H9 (cell line): ENCODE measurements around the gene C1S. TPM values are rescaled to one million over a fixed set of nuclear protein-coding genes. Genes with fewer than 3 reads are reported as not detected.

Experiments used
- DNase-seq: peaks from one replicate; pipeline ENCODE4 v3.0.0-alpha.2; 2017
- H2AFZ ChIP-seq: one replicate; pipeline ENCODE4 v1.6.1; 2013; ENCODE audit warnings: mild to moderate bottlenecking, low read length, control low read depth, moderate library complexity
- H2AK5ac ChIP-seq: 2 replicates; pipeline ENCODE4 v1.6.1; 2013; ENCODE audit warnings: low read length, control low read depth, mixed read lengths; ENCODE audit not compliant: insufficient read length
- H2BK120ac ChIP-seq: one replicate; pipeline ENCODE4 v1.6.1; 2013; ENCODE audit warnings: low read depth, mild to moderate bottlenecking, low read length, control low read depth, inconsistent platforms; ENCODE audit not compliant: poor library complexity, severe bottlenecking
- H2BK12ac ChIP-seq: 2 replicates; pipeline ENCODE4 v1.6.1; 2013; ENCODE audit warnings: low read length, control low read depth, mixed read lengths, low read depth; ENCODE audit not compliant: insufficient read length
- H2BK15ac ChIP-seq: 2 replicates; pipeline ENCODE4 v1.6.1; 2013; ENCODE audit warnings: low read depth, low read length, control low read depth
- H2BK20ac ChIP-seq: one replicate; pipeline ENCODE4 v1.6.1; 2013; ENCODE audit warnings: low read depth, mild to moderate bottlenecking, low read length, control low read depth, inconsistent platforms; ENCODE audit not compliant: poor library complexity, severe bottlenecking
- H2BK5ac ChIP-seq: 2 replicates; pipeline ENCODE4 v1.6.1; 2013; ENCODE audit warnings: low read length, control low read depth, mixed read lengths; ENCODE audit not compliant: insufficient read length
- H3K14ac ChIP-seq: 2 replicates; pipeline ENCODE4 v1.6.1; 2013; ENCODE audit warnings: low read length, control low read depth; ENCODE audit not compliant: insufficient read depth
- H3K18ac ChIP-seq: 2 replicates; pipeline ENCODE4 v1.6.1; 2013; ENCODE audit warnings: low read depth, mild to moderate bottlenecking, mixed read lengths, low read length, control low read depth; ENCODE audit not compliant: insufficient read length
- H3K23ac ChIP-seq: 2 replicates; pipeline ENCODE4 v1.6.1; 2013; ENCODE audit warnings: low read length, control low read depth, mixed read lengths, low read depth; ENCODE audit not compliant: insufficient read length
- H3K23me2 ChIP-seq: 2 replicates; pipeline ENCODE4 v1.6.1; 2013; ENCODE audit warnings: low read depth, mild to moderate bottlenecking, mixed read lengths, low read length, control low read depth; ENCODE audit not compliant: insufficient read length, poor library complexity, severe bottlenecking
- H3K27ac ChIP-seq: 2 replicates; pipeline ENCODE4 v1.5.1; 2013; ENCODE audit warnings: low read length, control low read depth, mixed read lengths, low read depth; ENCODE audit not compliant: insufficient read length
- H3K27me3 ChIP-seq: 2 replicates; pipeline ENCODE4 v1.6.1; 2013; ENCODE audit warnings: low read length, control low read depth, inconsistent platforms; ENCODE audit not compliant: insufficient read depth
- H3K4ac ChIP-seq: 2 replicates; pipeline ENCODE4 v1.6.1; 2013; ENCODE audit warnings: low read depth, mild to moderate bottlenecking, control low read depth, inconsistent platforms, low read length, moderate library complexity
- H3K4me1 ChIP-seq: 2 replicates; pipeline ENCODE4 v1.6.1; 2013; ENCODE audit warnings: low read length, control low read depth, inconsistent platforms; ENCODE audit not compliant: insufficient read depth
- H3K4me2 ChIP-seq: 2 replicates; pipeline ENCODE4 v1.6.1; 2013; ENCODE audit warnings: low read length, control low read depth, mixed read lengths; ENCODE audit not compliant: insufficient read length, insufficient read depth
- H3K56ac ChIP-seq: 2 replicates; pipeline ENCODE4 v1.6.1; 2013; ENCODE audit warnings: low read depth, mild to moderate bottlenecking, mixed read lengths, low read length, control low read depth; ENCODE audit not compliant: insufficient read length
- H3K79me1 ChIP-seq: 2 replicates; pipeline ENCODE4 v1.6.1; 2013; ENCODE audit warnings: low read depth, mild to moderate bottlenecking, moderate library complexity, low read length, control low read depth, inconsistent platforms; ENCODE audit not compliant: insufficient read depth, poor library complexity, severe bottlenecking
- H3K79me2 ChIP-seq: 2 replicates; pipeline ENCODE4 v1.6.1; 2013; ENCODE audit warnings: low read length, control low read depth, inconsistent platforms; ENCODE audit not compliant: insufficient read depth
- H3K9ac ChIP-seq: 2 replicates; pipeline ENCODE4 v1.6.1; 2013; ENCODE audit warnings: low read length, control low read depth, mixed read lengths; ENCODE audit not compliant: insufficient read length; ENCODE audit errors: extremely low read depth
- H3K9me3 ChIP-seq: one replicate; pipeline ENCODE4 v1.6.1; 2013; ENCODE audit warnings: low read depth, low read length, inconsistent platforms; ENCODE audit not compliant: control insufficient read depth
- H3T11ph ChIP-seq: one replicate; pipeline ENCODE4 v1.6.1; 2013; ENCODE audit warnings: mild to moderate bottlenecking, low read length, control low read depth, inconsistent platforms
- H4K20me1 ChIP-seq: one replicate; pipeline ENCODE4 v1.6.1; 2013; ENCODE audit not compliant: control insufficient read depth, insufficient read length, insufficient read depth
- H4K5ac ChIP-seq: 2 replicates; pipeline ENCODE4 v1.6.1; 2013; ENCODE audit warnings: low read depth, mild to moderate bottlenecking, mixed read lengths, low read length, control low read depth; ENCODE audit not compliant: insufficient read length
- H4K8ac ChIP-seq: replicated peaks from 2 replicates; pipeline ENCODE4 v1.6.1; 2013; ENCODE audit warnings: low read length, control low read depth, mixed read lengths, low read depth; ENCODE audit not compliant: insufficient read length
- H4K91ac ChIP-seq: 2 replicates; pipeline ENCODE4 v1.6.1; 2013; ENCODE audit warnings: low read depth, mild to moderate bottlenecking, moderate library complexity, mixed read lengths, low read length, control low read depth; ENCODE audit not compliant: insufficient read length
- H3K27ac Mint-ChIP-seq, 3 experiments: 2 replicates in 2 of 3; 3 replicates in 1 of 3; pipeline ENCODE4 v1.8.0; 2020 to 2021; ENCODE audit warnings: mixed read lengths in 3 of 3, mild to moderate bottlenecking in 1 of 3, moderate library complexity in 1 of 3
- H3K27me3 Mint-ChIP-seq: 2 replicates; pipeline ENCODE4 v1.8.0; 2021; ENCODE audit warnings: low read depth, mild to moderate bottlenecking, moderate library complexity, mixed read lengths
- H3K36me3 Mint-ChIP-seq, 3 experiments: 2 replicates in 2 of 3; 3 replicates in 1 of 3; pipeline ENCODE4 v1.8.0; 2020 to 2021; ENCODE audit warnings: low read depth in 3 of 3, mixed read lengths in 3 of 3; ENCODE audit not compliant: insufficient read depth in 1 of 3
- H3K4me1 Mint-ChIP-seq, 2 experiments: 2 replicates each; pipeline ENCODE4 v1.8.0; 2020; ENCODE audit warnings: mixed read lengths in 2 of 2
- H3K4me3 Mint-ChIP-seq, 2 experiments: 2 replicates in 1 of 2; 3 replicates in 1 of 2; pipeline ENCODE4 v1.8.0; 2020 to 2021; ENCODE audit warnings: mild to moderate bottlenecking in 2 of 2, mixed read lengths in 2 of 2, moderate library complexity in 1 of 2
- H3K9me3 Mint-ChIP-seq, 2 experiments: 2 replicates in 1 of 2; 3 replicates in 1 of 2; pipeline ENCODE4 v1.8.0; 2020; ENCODE audit warnings: mild to moderate bottlenecking in 2 of 2, mixed read lengths in 2 of 2, moderate library complexity in 1 of 2
- CTCF ChIP-seq: fragments of 200-600 bp; sonication (generic); conservative IDR thresholded peaks from 3 replicates; pipeline ENCODE4 v1.8.0; 2021; ENCODE audit warnings: antibody characterized with exemption, mild to moderate bottlenecking
- WGBS: extraction: QIAGEN DNeasy Blood & Tissue Kit; methylation state at CpG from one replicate; pipeline ENCODE4 v1.1.7; 2013; ENCODE audit warnings: missing lambda C conversion rate, low lambda C conversion rate, mixed read lengths; ENCODE audit not compliant: insufficient read length; ENCODE audit errors: extremely low coverage; 5-methylcytosine and 5-hydroxymethylcytosine counted together
- total RNA-seq: library from RNA; stranded (reverse); gene quantifications from 2 replicates; pipeline ENCODE4 v1.2.1, GENCODE V29; 2021

Gene C1S
- total RNA-seq, 1 experiment from 2014 or later, result 4.2 TPM

- Mint-ChIP-seq H3K4me3 (no peak overlapping the region), H3K9me3 (no peaks in the 10 kb centered on the region), H3K4me1 (peaks cover 8 to 9% of the 10 kb centered on the region in 2 experiments; a peak in 3 of 4 replicates), H3K27ac (no peak overlapping the region), H3K36me3 (no peaks in the 10 kb centered on the region), H3K27me3 (no peaks in the 10 kb centered on the region)
- Histone ChIP-seq H3K56ac (no peak overlapping the region), H3K79me1 (no peaks in the 10 kb centered on the region), H3K27ac (no peak overlapping the region), H2AFZ (no peak overlapping the region), H2BK120ac (no peak overlapping the region), H3K27me3 (no peaks in the 10 kb centered on the region), H4K91ac (no peak overlapping the region), H3T11ph (no peak overlapping the region), H4K8ac (no peak overlapping the region), H2BK20ac (no peak overlapping the region), H3K23ac (no peak overlapping the region), H4K5ac (no peak overlapping the region), H3K23me2 (no peaks in the 10 kb centered on the region), H3K18ac (no peak overlapping the region), H3K79me2 (no peaks in the 10 kb centered on the region), H3K4ac (no peak overlapping the region), H2BK5ac (no peak overlapping the region), H2BK15ac (no peak overlapping the region), H3K9ac (no peak overlapping the region), H4K20me1 (no peaks in the 10 kb centered on the region), H3K9me3 (no peaks in the 10 kb centered on the region), H2AK5ac (no peak overlapping the region), H3K14ac (no peak overlapping the region), H3K4me1 (no peaks in the 10 kb centered on the region), H3K4me2 (no peak overlapping the region), H2BK12ac (no peak overlapping the region)
- no peak for DNase-seq
- no CpG with 5 or more reads among the region's 3 CpGs for WGBS
- TF ChIP-seq CTCF, result no peak
Measured at GRCh38 chr12:7023114-7023513, 37.4 kb upstream of the C1S start.
